Progenitor cell of endocrine pancreas (in vitro differentiated cells): Measurements from ENCODE around the gene SPDL1. TPM values are rescaled to one million over a fixed set of nuclear protein-coding genes. Genes with fewer than 3 reads are reported as not detected.

Experiments
- DNase-seq: peaks from one replicate; pipeline ENCODE4 v3.0.0; 2021; ENCODE audit warnings: low spot score; ENCODE audit not compliant: unreplicated experiment
- H3K27ac Mint-ChIP-seq: 2 replicates; pipeline ENCODE4 v1.8.0; 2021; ENCODE audit warnings: mild to moderate bottlenecking, moderate library complexity, mixed read lengths
- H3K27me3 Mint-ChIP-seq: 2 replicates; pipeline ENCODE4 v1.8.0; 2021; ENCODE audit warnings: mixed read lengths
- H3K36me3 Mint-ChIP-seq: 2 replicates; pipeline ENCODE4 v1.8.0; 2022; ENCODE audit warnings: mixed read lengths; ENCODE audit not compliant: insufficient read depth
- H3K4me1 Mint-ChIP-seq: 2 replicates; pipeline ENCODE4 v1.8.0; 2021; ENCODE audit warnings: low read depth, mixed read lengths
- H3K4me3 Mint-ChIP-seq: 2 replicates; pipeline ENCODE4 v1.8.0; 2021; ENCODE audit warnings: low read depth, mild to moderate bottlenecking, moderate library complexity, mixed read lengths
- H3K9me3 Mint-ChIP-seq: 2 replicates; pipeline ENCODE4 v1.8.0; 2021; ENCODE audit warnings: low read depth, mixed read lengths
- total RNA-seq: library from RNA; stranded (reverse); gene quantifications from 2 replicates; pipeline ENCODE4 v1.2.1, GENCODE V29; 2021
- TF ChIP-seq, protein P1 (sequence below): fragments of 200-600 bp; sonication (generic); IDR thresholded peaks from one replicate; pipeline ENCODE4 v1.5.0; 2021; ENCODE audit warnings: antibody characterized with exemption, mild to moderate bottlenecking; ENCODE audit not compliant: unreplicated experiment

Gene SPDL1
- total RNA-seq, 1 donor from 2014 or later: 38.3 TPM

DNA sequence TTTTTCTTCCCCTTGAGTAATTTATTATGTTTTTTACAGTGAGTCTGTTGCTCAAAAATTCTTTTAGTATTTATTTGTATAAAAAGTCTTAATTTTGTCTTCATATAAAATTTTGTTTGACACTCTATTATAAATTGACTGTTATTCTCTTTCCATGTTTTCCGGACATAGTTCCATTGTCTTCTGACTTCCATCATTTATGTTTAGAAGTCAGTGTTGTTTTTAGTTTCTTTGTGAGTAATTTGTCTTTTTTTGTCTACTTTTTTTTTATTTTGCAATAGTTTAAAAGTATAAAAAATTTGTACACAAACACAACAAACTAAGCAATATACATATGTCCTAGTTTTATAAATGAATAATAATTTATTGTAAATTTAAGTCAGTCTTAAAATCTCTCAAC is 25.7 kb upstream of the SPDL1 start:
- Mint-ChIP-seq H3K27ac (no peak overlapping the region), H3K4me3 (no peak overlapping the region), H3K27me3 (no peaks in the 10 kb centered on the region), H3K4me1 (peaks cover 6% of the 10 kb centered on the region), H3K36me3 (peaks cover 3% of the 10 kb centered on the region), H3K9me3 (peaks cover 31% of the 10 kb centered on the region)
- TF ChIP-seq, protein P1, sequence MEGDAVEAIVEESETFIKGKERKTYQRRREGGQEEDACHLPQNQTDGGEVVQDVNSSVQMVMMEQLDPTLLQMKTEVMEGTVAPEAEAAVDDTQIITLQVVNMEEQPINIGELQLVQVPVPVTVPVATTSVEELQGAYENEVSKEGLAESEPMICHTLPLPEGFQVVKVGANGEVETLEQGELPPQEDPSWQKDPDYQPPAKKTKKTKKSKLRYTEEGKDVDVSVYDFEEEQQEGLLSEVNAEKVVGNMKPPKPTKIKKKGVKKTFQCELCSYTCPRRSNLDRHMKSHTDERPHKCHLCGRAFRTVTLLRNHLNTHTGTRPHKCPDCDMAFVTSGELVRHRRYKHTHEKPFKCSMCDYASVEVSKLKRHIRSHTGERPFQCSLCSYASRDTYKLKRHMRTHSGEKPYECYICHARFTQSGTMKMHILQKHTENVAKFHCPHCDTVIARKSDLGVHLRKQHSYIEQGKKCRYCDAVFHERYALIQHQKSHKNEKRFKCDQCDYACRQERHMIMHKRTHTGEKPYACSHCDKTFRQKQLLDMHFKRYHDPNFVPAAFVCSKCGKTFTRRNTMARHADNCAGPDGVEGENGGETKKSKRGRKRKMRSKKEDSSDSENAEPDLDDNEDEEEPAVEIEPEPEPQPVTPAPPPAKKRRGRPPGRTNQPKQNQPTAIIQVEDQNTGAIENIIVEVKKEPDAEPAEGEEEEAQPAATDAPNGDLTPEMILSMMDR: no peak
- DNase-seq: no peak

- Mint-ChIP-seq H3K4me1 (peaks cover 7% of the 10 kb centered on the region), H3K4me3 (no peak overlapping the region), H3K36me3 (no peaks in the 10 kb centered on the region), H3K27me3 (peaks cover 2% of the 10 kb centered on the region), H3K27ac (no peak overlapping the region), H3K9me3 (peaks cover 18% of the 10 kb centered on the region)
- TF ChIP-seq, protein P1: no peak
- no peak for DNase-seq
These were observed 21.7 kb upstream of the SPDL1 start for GRCh38 chr5:169561893-169562292.

DNA sequence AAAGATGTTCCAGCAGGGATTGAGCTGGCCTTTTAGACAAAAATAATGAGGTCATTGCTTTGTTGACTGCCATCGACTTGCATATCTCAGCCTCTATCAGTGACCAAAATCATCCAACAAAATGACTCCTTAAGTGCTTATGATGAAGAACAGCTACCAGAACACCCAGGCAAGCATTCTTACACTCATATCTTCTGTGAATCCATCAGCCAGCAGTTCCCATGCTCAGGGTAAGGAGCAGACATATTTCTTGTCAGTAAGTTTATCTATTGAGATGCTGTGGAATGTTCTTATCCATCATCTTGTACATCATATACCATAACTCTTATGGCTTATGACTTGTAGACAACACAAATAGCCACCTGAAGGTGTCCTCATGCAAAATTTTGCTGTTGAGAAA is 20.2 kb upstream of the SPDL1 start:
- TF ChIP-seq, protein P1: no peak
- no peak overlapping the region for H3K27ac Mint-ChIP-seq
- H3K4me1 Mint-ChIP-seq: peaks cover 7% of the 10 kb centered on the region
- peaks cover 2% of the 10 kb centered on the region for H3K27me3 Mint-ChIP-seq
- H3K4me3 Mint-ChIP-seq: no peak overlapping the region
- no peak for DNase-seq
- no peaks in the 10 kb centered on the region for H3K36me3 Mint-ChIP-seq
- peaks cover 10% of the 10 kb centered on the region for H3K9me3 Mint-ChIP-seq

GRCh38 chr5:169566202-169566601 is 17.4 kb upstream of the SPDL1 start:
- Mint-ChIP-seq H3K27ac (no peak overlapping the region), H3K4me3 (no peak overlapping the region), H3K4me1 (peaks cover 16% of the 10 kb centered on the region), H3K27me3 (peaks cover 6% of the 10 kb centered on the region), H3K36me3 (no peaks in the 10 kb centered on the region), H3K9me3 (no peaks in the 10 kb centered on the region)
- DNase-seq: no peak
- TF ChIP-seq, protein P1: no peak

DNA sequence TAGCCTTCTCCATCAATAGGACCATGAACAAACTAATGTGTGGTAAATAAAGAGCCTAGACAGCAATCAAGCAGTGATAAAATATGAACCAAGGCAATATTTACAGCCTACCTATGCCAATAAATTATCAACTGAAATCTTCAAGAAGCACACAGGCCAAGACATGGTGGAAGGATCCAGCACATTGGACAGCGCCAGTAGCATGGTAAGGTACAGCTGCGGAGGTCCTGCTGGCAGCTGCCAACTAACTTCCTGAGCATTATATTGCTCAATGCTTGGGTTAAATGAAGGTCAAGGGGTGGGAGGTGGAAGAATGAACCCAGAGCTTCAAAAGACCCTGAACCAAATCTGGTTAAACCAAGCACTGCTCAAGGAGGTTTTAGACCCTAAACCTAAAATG is 16.5 kb upstream of the SPDL1 start:
- DNase-seq: peak; percentile 19
- Mint-ChIP-seq H3K27ac (no peak overlapping the region), H3K27me3 (peaks cover 6% of the 10 kb centered on the region), H3K9me3 (no peaks in the 10 kb centered on the region), H3K4me1 (peaks cover 14% of the 10 kb centered on the region), H3K36me3 (no peaks in the 10 kb centered on the region), H3K4me3 (no peak overlapping the region)
- TF ChIP-seq, protein P1: no peak
